ENCODE results near the gene FMC1. TPM values are rescaled to one million over a fixed set of nuclear protein-coding genes. Genes with fewer than 3 reads are reported as not detected.

Gene FMC1
- total and polyA plus RNA-seq, 7 experiments from 2014 or later: 2.0 to 52.2 (median 6.9) TPM

DNA sequence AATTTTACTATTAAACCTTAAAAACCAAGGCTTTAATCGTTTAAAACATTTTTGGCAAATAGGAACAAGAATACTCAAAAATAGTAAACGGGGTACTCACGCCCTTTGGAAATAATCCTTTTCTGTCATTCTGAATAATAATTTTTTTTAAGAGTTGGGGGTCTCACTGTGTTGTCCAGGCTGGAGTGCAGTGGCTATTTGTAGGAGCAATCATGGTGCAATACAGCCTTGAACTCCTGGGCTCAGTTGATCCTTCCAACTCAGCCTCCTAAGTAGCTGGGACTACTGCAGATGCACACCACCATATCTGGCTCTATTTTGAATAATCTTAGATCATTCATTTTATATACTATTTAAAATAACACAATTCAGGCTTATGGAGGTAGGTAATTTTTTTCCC, 43.5 kb downstream of the FMC1 start:
- no peaks in the 10 kb centered on the region for H3K9me3 Mint-ChIP-seq
- H3K4me3 Mint-ChIP-seq: no peak overlapping the region
- Histone ChIP-seq H3K27ac (ENCODE audit: low read depth, low read length) (no peak overlapping the region), H3K4me3 (ENCODE audit: low read length) (no peak overlapping the region), H3K27me3 (ENCODE audit: control insufficient read depth in 2 of 2, insufficient read depth in 2 of 2, low read length in 2 of 2) (no peaks in the 10 kb centered on the region), H3K36me3 (ENCODE audit: control insufficient read depth in 2 of 3, insufficient read depth in 3 of 3, low read length in 3 of 3) (peaks cover 0 to 40% (median 7%) of the 10 kb centered on the region in 3 experiments), H3K4me1 (ENCODE audit: control insufficient read depth in 2 of 2, insufficient read depth in 2 of 2, low read length in 2 of 2) (no peaks in the 10 kb centered on the region), H3K9me3 (ENCODE audit: control insufficient read depth in 2 of 3, low read length in 3 of 3) (no peaks in the 10 kb centered on the region)
- intact Hi-C loops (cut with micrococcal nuclease): no loop called here
- ChIA-PET CTCF (no interaction called here), POLR2A (interaction anchor here (1.0 kb wide), 1 partner anchor 44 kb away, joined by 3 read pairs; no protein-coding TSS in a partner anchor)
- peaks cover 4 to 34% (median 21%) of the 10 kb centered on the region in 5 donors for H3K36me3 Mint-ChIP-seq
- no peaks in the 10 kb centered on the region for H3K27me3 Mint-ChIP-seq
- no peak for ATAC-seq
- peaks cover 10 to 29% (median 24%) of the 10 kb centered on the region in 7 donors for H3K4me1 Mint-ChIP-seq
- no peak for DNase-seq
- no peak overlapping the region for H3K27ac Mint-ChIP-seq

DNA sequence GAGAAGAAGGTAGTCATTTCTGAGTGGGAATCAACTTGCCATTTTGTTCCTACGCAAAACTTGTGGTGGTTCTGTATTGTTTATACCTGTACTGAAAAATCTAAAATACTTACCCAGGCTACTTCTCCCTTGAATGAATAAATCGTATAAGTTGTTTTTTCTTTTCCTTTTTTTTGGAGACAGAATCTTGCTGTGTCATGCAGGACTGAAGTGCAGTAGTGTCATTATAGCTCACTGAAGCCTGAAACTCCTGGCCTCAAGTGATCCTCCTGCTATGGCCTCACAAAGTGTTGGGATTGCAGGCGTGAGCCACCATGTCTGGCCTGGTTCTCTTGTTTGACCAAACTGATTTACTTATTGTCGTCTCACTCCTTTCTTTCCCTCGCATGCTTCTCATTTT, 46.5 kb downstream of the FMC1 start:
- H3K4me1 ChIP-seq (ENCODE audit: control insufficient read depth in 2 of 2, insufficient read depth in 2 of 2, low read length in 2 of 2): no peaks in the 10 kb centered on the region
- ChIA-PET POLR2A (no interaction called here), CTCF (interaction anchor here (0.6 kb wide), 1 partner anchor 49 kb away, joined by 3 read pairs; no protein-coding TSS in a partner anchor)
- peak overlapping the region in 2 of 9 donors; percentile 3 to 40 for H3K27ac Mint-ChIP-seq
- H3K27ac ChIP-seq (ENCODE audit: low read depth, low read length): no peak overlapping the region
- H3K36me3 ChIP-seq (ENCODE audit: control insufficient read depth in 2 of 3, insufficient read depth in 3 of 3, low read length in 3 of 3): peaks cover 4 to 36% (median 7%) of the 10 kb centered on the region in 3 experiments
- H3K9me3 Mint-ChIP-seq: no peaks in the 10 kb centered on the region
- H3K4me3 ChIP-seq (ENCODE audit: low read length): no peak overlapping the region
- no peaks in the 10 kb centered on the region for H3K27me3 ChIP-seq (ENCODE audit: control insufficient read depth in 2 of 2, insufficient read depth in 2 of 2, low read length in 2 of 2)
- ATAC-seq: no peak
- H3K9me3 ChIP-seq (ENCODE audit: control insufficient read depth in 2 of 3, low read length in 3 of 3): no peaks in the 10 kb centered on the region
- H3K4me1 Mint-ChIP-seq: peaks cover 10 to 40% (median 34%) of the 10 kb centered on the region in 7 donors
- H3K27me3 Mint-ChIP-seq: no peaks in the 10 kb centered on the region
- no peak overlapping the region for H3K4me3 Mint-ChIP-seq
- no peak for DNase-seq
- intact Hi-C loops (cut with micrococcal nuclease): no loop called here
- peaks cover 4 to 36% (median 25%) of the 10 kb centered on the region in 5 donors for H3K36me3 Mint-ChIP-seq

DNA sequence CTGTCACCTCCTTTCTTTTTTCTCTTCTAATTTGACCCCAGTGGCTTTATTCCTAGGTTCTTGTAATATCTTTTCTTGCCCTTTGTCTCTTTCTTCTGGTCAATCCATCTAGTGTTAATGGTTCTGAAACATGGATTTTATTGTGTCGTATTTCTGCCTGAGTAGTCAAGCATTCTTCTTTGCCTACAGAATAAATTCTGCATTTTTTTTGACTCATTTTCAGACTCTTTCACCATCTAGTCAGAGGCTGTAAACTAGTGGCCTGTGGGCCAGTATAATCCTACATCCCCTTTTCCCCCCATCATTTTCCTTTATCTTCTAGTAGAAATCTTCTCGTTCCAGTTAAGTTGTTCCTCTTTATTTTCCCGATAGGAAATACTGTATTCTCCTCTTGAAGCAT, 48.0 kb downstream of the FMC1 start:
- ChIA-PET CTCF (interaction anchor here (0.6 to 0.7 kb wide), 2 partner anchors 18 to 24 kb away, joined by 3 to 5 read pairs; no protein-coding TSS in a partner anchor), POLR2A (no interaction called here)
- no peak for ATAC-seq
- peaks cover 2 to 8% of the 10 kb centered on the region in 2 donors for H3K4me1 ChIP-seq (ENCODE audit: control insufficient read depth in 2 of 2, insufficient read depth in 2 of 2, low read length in 2 of 2)
- H3K9me3 ChIP-seq (ENCODE audit: control insufficient read depth in 2 of 3, low read length in 3 of 3): no peaks in the 10 kb centered on the region
- no peak overlapping the region for H3K27ac ChIP-seq (ENCODE audit: low read depth, low read length)
- Mint-ChIP-seq H3K4me3 (no peak overlapping the region), H3K36me3 (peaks cover 4 to 36% (median 28%) of the 10 kb centered on the region in 5 donors), H3K9me3 (no peaks in the 10 kb centered on the region), H3K27ac (peak overlapping the region in 3 of 9 donors; percentile 25 to 48 (median 39)), H3K4me1 (peaks cover 16 to 49% (median 41%) of the 10 kb centered on the region in 7 donors), H3K27me3 (no peaks in the 10 kb centered on the region)
- H3K36me3 ChIP-seq (ENCODE audit: control insufficient read depth in 2 of 3, insufficient read depth in 3 of 3, low read length in 3 of 3): peaks cover 4 to 34% (median 7%) of the 10 kb centered on the region in 3 experiments
- H3K4me3 ChIP-seq (ENCODE audit: low read length): no peak overlapping the region
- DNase-seq: no peak
- intact Hi-C loops (cut with micrococcal nuclease): loop anchor here in 1 of 2 donors (2.0 kb wide), 1 partner anchor 14 kb away; no protein-coding TSS in a partner anchor
- H3K27me3 ChIP-seq (ENCODE audit: control insufficient read depth in 2 of 2, insufficient read depth in 2 of 2, low read length in 2 of 2): no peaks in the 10 kb centered on the region

DNA sequence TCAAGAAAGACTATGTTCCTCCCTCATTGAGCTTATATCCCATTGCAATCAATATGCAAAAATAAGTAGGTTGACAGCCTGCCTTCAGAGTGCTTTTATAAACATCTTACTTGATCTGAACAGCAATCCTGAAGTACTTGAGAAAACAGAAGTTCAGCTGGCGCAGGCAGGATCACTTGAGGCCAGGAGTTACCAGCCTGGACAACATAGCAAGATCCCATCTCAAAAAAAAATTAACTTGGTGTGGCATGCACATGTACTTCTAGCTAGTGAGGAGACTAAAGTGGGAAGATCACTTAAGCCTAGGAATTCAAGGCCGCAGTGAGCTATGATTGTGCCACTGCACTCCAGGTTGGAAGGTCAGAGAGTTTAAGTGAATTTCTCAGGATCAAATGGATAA, 48.6 kb downstream of the FMC1 start:
- Histone ChIP-seq H3K27me3 (ENCODE audit: control insufficient read depth in 2 of 2, insufficient read depth in 2 of 2, low read length in 2 of 2) (no peaks in the 10 kb centered on the region), H3K4me1 (ENCODE audit: control insufficient read depth in 2 of 2, insufficient read depth in 2 of 2, low read length in 2 of 2) (peaks cover 5 to 15% of the 10 kb centered on the region in 2 donors), H3K36me3 (ENCODE audit: control insufficient read depth in 2 of 3, insufficient read depth in 3 of 3, low read length in 3 of 3) (peaks cover 4 to 34% (median 7%) of the 10 kb centered on the region in 3 experiments), H3K9me3 (ENCODE audit: control insufficient read depth in 2 of 3, low read length in 3 of 3) (no peaks in the 10 kb centered on the region), H3K4me3 (ENCODE audit: low read length) (no peak overlapping the region), H3K27ac (ENCODE audit: low read depth, low read length) (no peak overlapping the region)
- peaks cover 4 to 41% (median 27%) of the 10 kb centered on the region in 5 donors for H3K36me3 Mint-ChIP-seq
- peak overlapping the region in 1 of 10 donors; percentile 32 for H3K4me3 Mint-ChIP-seq
- H3K9me3 Mint-ChIP-seq: no peaks in the 10 kb centered on the region
- ATAC-seq (no peak), DNase-seq (no peak)
- intact Hi-C loops (cut with micrococcal nuclease): loop anchor here in 1 of 2 donors (2.0 kb wide), 1 partner anchor 15 kb away; no protein-coding TSS in a partner anchor
- no peaks in the 10 kb centered on the region for H3K27me3 Mint-ChIP-seq
- POLR2A ChIA-PET: interaction anchor here (0.6 kb wide), 1 partner anchor 866 kb away, joined by 4 read pairs; no protein-coding TSS in a partner anchor
- CTCF ChIA-PET: no interaction called here
- H3K27ac Mint-ChIP-seq: no peak overlapping the region
- peaks cover 23 to 56% (median 48%) of the 10 kb centered on the region in 7 donors for H3K4me1 Mint-ChIP-seq

DNA sequence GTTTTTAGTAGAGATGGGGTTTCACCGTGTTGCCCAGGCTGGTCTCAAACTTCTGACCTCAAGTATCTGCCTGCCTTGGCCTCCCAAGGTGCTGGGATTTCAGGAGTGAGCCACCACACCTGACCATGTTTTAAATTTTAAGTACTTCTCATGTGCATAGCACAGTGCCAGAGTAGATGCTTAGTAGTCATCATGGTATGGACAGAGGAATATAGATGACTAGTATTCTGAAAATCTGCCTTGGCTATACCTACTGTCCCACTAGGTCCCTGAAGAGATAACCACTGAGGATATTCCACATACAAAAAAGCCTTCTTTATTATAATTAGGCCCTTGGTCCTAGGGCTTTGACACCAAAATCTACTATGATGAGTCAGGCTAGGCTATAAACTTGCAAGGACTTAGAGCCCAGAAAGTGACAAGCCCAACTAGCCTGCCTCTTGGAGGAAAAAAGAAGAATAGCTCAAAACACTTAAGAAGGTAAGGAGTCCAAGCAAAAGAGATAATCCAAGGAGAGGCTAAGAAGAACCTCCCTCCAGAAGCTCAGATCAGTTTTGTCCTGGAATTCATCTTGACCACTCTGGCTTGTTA, 52.6 kb downstream of the FMC1 start:
- Histone ChIP-seq H3K27me3 (ENCODE audit: control insufficient read depth in 2 of 2, insufficient read depth in 2 of 2, low read length in 2 of 2) (no peaks in the 10 kb centered on the region), H3K4me1 (ENCODE audit: control insufficient read depth in 2 of 2, insufficient read depth in 2 of 2, low read length in 2 of 2) (peaks cover 10 to 19% of the 10 kb centered on the region in 2 donors), H3K36me3 (ENCODE audit: control insufficient read depth in 2 of 3, insufficient read depth in 3 of 3, low read length in 3 of 3) (peaks cover 0 to 14% (median 4%) of the 10 kb centered on the region in 3 experiments), H3K9me3 (ENCODE audit: control insufficient read depth in 2 of 3, low read length in 3 of 3) (no peaks in the 10 kb centered on the region), H3K4me3 (ENCODE audit: low read length) (no peak overlapping the region), H3K27ac (ENCODE audit: low read depth, low read length) (peak overlapping the region; percentile 10)
- POLR2A ChIA-PET: interaction anchor here (2.3 kb wide), 1 partner anchor 34 kb away, joined by 10 read pairs; the partner anchor contains the start of gene LUC7L2
- intact Hi-C loops (cut with micrococcal nuclease): loop anchor here in 1 of 2 donors (1.0 to 2.0 kb wide), 4 partner anchors 15 to 52 kb away; partner anchors contain the start of genes FMC1 and LUC7L2
- peak overlapping the region in 8 of 9 donors; percentile 2 to 82 (median 56) for H3K27ac Mint-ChIP-seq
- ATAC-seq: no peak
- peaks cover 19 to 77% (median 51%) of the 10 kb centered on the region in 7 donors for H3K4me1 Mint-ChIP-seq
- DNase-seq: no peak
- H3K36me3 Mint-ChIP-seq: peaks cover 0 to 39% (median 23%) of the 10 kb centered on the region in 5 donors
- H3K27me3 Mint-ChIP-seq: no peaks in the 10 kb centered on the region
- H3K4me3 Mint-ChIP-seq: peak overlapping the region in 9 of 10 donors; percentile 4 to 84 (median 53)
- H3K9me3 Mint-ChIP-seq: no peaks in the 10 kb centered on the region
- CTCF ChIA-PET: no interaction called here

DNA sequence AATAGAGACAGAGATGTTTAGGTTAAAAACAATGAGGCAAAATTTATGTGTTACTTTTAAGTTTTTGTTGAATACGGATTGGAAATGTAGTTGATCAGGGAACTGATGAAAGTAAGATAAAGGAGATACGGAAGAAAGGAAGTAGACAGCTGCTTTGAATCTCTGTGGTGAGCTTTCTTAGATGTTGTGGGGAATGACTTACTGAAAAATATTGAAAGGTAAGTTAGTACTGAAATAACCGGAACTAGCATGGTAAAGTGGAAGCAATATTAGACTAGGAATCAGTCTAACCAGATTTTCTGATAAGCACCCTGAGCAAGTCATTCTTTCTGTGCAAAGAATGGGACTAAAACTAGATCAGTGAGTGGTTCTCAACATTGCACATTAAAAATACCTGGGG, 53.4 kb downstream of the FMC1 start:
- no peak overlapping the region for H3K4me3 ChIP-seq (ENCODE audit: low read length)
- H3K4me1 Mint-ChIP-seq: peaks cover 17 to 69% (median 43%) of the 10 kb centered on the region in 7 donors

More for the DNA sequence above, 53.4 kb downstream of the FMC1 start:
- Mint-ChIP-seq H3K36me3 (peaks cover 0 to 34% (median 22%) of the 10 kb centered on the region in 5 donors), H3K27ac (peak overlapping the region; percentile 2 to 87 (median 63)), H3K27me3 (no peaks in the 10 kb centered on the region), H3K9me3 (no peaks in the 10 kb centered on the region), H3K4me3 (peak overlapping the region; percentile 18 to 84 (median 58))
- ChIA-PET POLR2A (interaction anchor here (2.3 kb wide), 1 partner anchor 34 kb away, joined by 10 read pairs; the partner anchor contains the start of gene LUC7L2), CTCF (interaction anchor here (0.6 kb wide), 1 partner anchor 57 kb away, joined by 3 read pairs; no protein-coding TSS in a partner anchor)
- no peak overlapping the region for H3K27ac ChIP-seq (ENCODE audit: low read depth, low read length)
- H3K27me3 ChIP-seq (ENCODE audit: control insufficient read depth in 2 of 2, insufficient read depth in 2 of 2, low read length in 2 of 2): no peaks in the 10 kb centered on the region
- ATAC-seq (peak; percentile 83), DNase-seq (peak in 7 of 9 donors; percentile 24 to 55 (median 47))
- peaks cover 10 to 19% of the 10 kb centered on the region in 2 donors for H3K4me1 ChIP-seq (ENCODE audit: control insufficient read depth in 2 of 2, insufficient read depth in 2 of 2, low read length in 2 of 2)
- intact Hi-C loops (cut with micrococcal nuclease): loop anchor here in 1 of 2 donors (1.0 to 2.0 kb wide), 4 partner anchors 16 to 53 kb away; partner anchors contain the start of genes FMC1 and LUC7L2
- no peaks in the 10 kb centered on the region for H3K9me3 ChIP-seq (ENCODE audit: control insufficient read depth in 2 of 3, low read length in 3 of 3)
- H3K36me3 ChIP-seq (ENCODE audit: control insufficient read depth in 2 of 3, insufficient read depth in 3 of 3, low read length in 3 of 3): peaks cover 0 to 15% (median 4%) of the 10 kb centered on the region in 3 experiments

Data from naive thymus-derived CD4-positive, alpha-beta T cell (primary cell).